ENCODE measurements around the gene TAF1A.
A peak's percentile ranks its signal among the peaks of the same experiment; 100 is the strongest.

TAF1A gene

GRCh38 chr1:222596696-222597095 lies 7.0 kb upstream of the TAF1A start:
- no peak for DNase-seq (ENCODE audit: low read depth)

GRCh38 chr1:222594789-222595188 lies 5.1 kb upstream of the TAF1A start:
- DNase-seq (ENCODE audit: low read depth) = no peak

GRCh38 chr1:222592171-222592570 lies 2.4 kb upstream of the TAF1A start:
- peak; percentile 60 for DNase-seq (ENCODE audit: low read depth)

- DNase-seq (ENCODE audit: low read depth) = no peak
Observed at GRCh38 chr1:222588135-222588534, 1.6 kb downstream of the TAF1A start.

GRCh38 chr1:222586842-222587241 lies 2.9 kb downstream of the TAF1A start:
- no peak for DNase-seq (ENCODE audit: low read depth)

- no peak for DNase-seq (ENCODE audit: low read depth)
Observed at GRCh38 chr1:222583079-222583478, 6.7 kb downstream of the TAF1A start.

GRCh38 chr1:222582099-222582774 lies 7.5 kb downstream of the TAF1A start:
- peak; percentile 80 for DNase-seq (ENCODE audit: low read depth)

GRCh38 chr1:222579316-222579715 lies 10.4 kb downstream of the TAF1A start:
- DNase-seq (ENCODE audit: low read depth) = no peak

- no peak for DNase-seq (ENCODE audit: low read depth)
Observed at GRCh38 chr1:222570837-222571236, 18.9 kb downstream of the TAF1A start.

- DNase-seq (ENCODE audit: low read depth) = peak; percentile 21
Observed at GRCh38 chr1:222561656-222562055, 28.1 kb downstream of the TAF1A start.

- no peak for DNase-seq (ENCODE audit: low read depth)
Observed at GRCh38 chr1:222557574-222557973, 32.2 kb downstream of the TAF1A start.

GRCh38 chr1:222557148-222557547 lies 32.6 kb downstream of the TAF1A start:
- no peak for DNase-seq (ENCODE audit: low read depth)

- DNase-seq (ENCODE audit: low read depth) = peak; percentile 24
Observed at GRCh38 chr1:222555992-222556615, 33.6 kb downstream of the TAF1A start.

GRCh38 chr1:222554177-222554576 lies 35.6 kb downstream of the TAF1A start:
- DNase-seq (ENCODE audit: low read depth) = no peak

- no peak for DNase-seq (ENCODE audit: low read depth)
Observed at GRCh38 chr1:222552882-222553281, 36.9 kb downstream of the TAF1A start.

GRCh38 chr1:222547944-222548671 lies 41.6 kb downstream of the TAF1A start, which contains the start of gene HHIPL2:
TSS of gene HHIPL2 (minus strand) at chr1:222548104. CDS start at chr1:222548044, 60 bp downstream.
- no peak for DNase-seq (ENCODE audit: low read depth)

- DNase-seq (ENCODE audit: low read depth) = no peak
Observed at GRCh38 chr1:222547260-222547614, 42.5 kb downstream of the TAF1A start.

GRCh38 chr1:222546548-222547259 lies 43.0 kb downstream of the TAF1A start:
- DNase-seq (ENCODE audit: low read depth) = peak; percentile 91

GRCh38 chr1:222546091-222546490 lies 43.6 kb downstream of the TAF1A start:
- DNase-seq (ENCODE audit: low read depth) = no peak

- DNase-seq (ENCODE audit: low read depth) = no peak
Observed at GRCh38 chr1:222543817-222544216, 45.9 kb downstream of the TAF1A start.

GRCh38 chr1:222540598-222540995 lies 49.1 kb downstream of the TAF1A start:
- no peak for DNase-seq (ENCODE audit: low read depth)

- DNase-seq (ENCODE audit: low read depth) = no peak
Observed at GRCh38 chr1:222539951-222540597, 49.7 kb downstream of the TAF1A start.
